K562 (cell line): Measurements from ENCODE around the gene IKBKG. TPM values are rescaled to one million over a fixed set of nuclear protein-coding genes. Genes with fewer than 3 reads are reported as not detected.
"Not testable (repeated sequence)": the region's sequence is repeated elsewhere in the genome, so short reads cannot be mapped to it uniquely, and the experiment has no call there.

Experiments
- ATAC-seq: fragments of 200-7000 bp; cut with Tn5 transposase; 3 replicates; pipeline ENCODE4 v1.9.1; 2020; ENCODE audit warnings: moderate library complexity
- BruUV-seq: library from RNA; stranded (reverse); fragments of 400-500 nt; replicated peaks from 2 replicates; lab custom pipeline; 2021; lab: Mats Ljungman, UMichigan
- CTCF ChIA-PET: fragments of 300-600 bp; formaldehyde crosslinking; extraction: SDS; loops from one replicate; lab custom pipeline; 2021; ENCODE audit warnings: low intra/inter-chr PET ratio; lab: Yijun Ruan, JAX
- POLR2A ChIA-PET: fragments of 300-600, 350-650 bp; sonication (Branson Sonifier 250); formaldehyde crosslinking; extraction: SDS; loops from one replicate; lab custom pipeline; 2021; ENCODE audit warnings: antibody characterized with exemption, inconsistent platforms; lab: Yijun Ruan, JAX
- DNase-seq, 4 experiments: peaks; one replicate each; pipeline versions ENCODE4 v3.0.0 to v3.0.0-alpha.2; 2011 to 2018; ENCODE audit warnings: low spot score in 3 of 4, mixed read lengths in 3 of 4; ENCODE audit errors: extremely low read depth in 1 of 4
- FAIRE-seq: peaks from 2 replicates; lab custom pipeline; 2011; peaks lifted over from hg19 to GRCh38; lab: Jason Lieb, UNC
- H2AFZ ChIP-seq: 2 replicates; pipeline ENCODE4 v1.6.0; 2011; ENCODE audit warnings: low read depth, low read length, control low read depth, inconsistent platforms
- H3K27ac ChIP-seq: fragments of 200-600 bp; 3 replicates; pipeline ENCODE4 v1.8.0; 2011; ENCODE audit warnings: low read depth, mild to moderate bottlenecking, control low read depth, inconsistent platforms, low read length, moderate library complexity, mixed read lengths; ENCODE audit errors: extremely low read depth
- H3K27me3 ChIP-seq, 2 experiments: fragments of 300-600 bp in 1 of 2; 2 replicates in 1 of 2; 3 replicates in 1 of 2; pipeline versions ENCODE4 v1.6.0 to v1.8.0; 2011; ENCODE audit warnings: inconsistent platforms in 2 of 2, low read length in 2 of 2, mild to moderate bottlenecking in 1 of 2, mixed read lengths in 1 of 2, moderate library complexity in 1 of 2; ENCODE audit not compliant: control insufficient read depth in 2 of 2, insufficient read depth in 2 of 2
- H3K36me3 ChIP-seq: fragments of 300-600 bp; 3 replicates; pipeline ENCODE4 v1.8.0; 2011; ENCODE audit warnings: mild to moderate bottlenecking, low read length, inconsistent platforms; ENCODE audit not compliant: control insufficient read depth, insufficient read depth
- H3K4me1 ChIP-seq, 2 experiments: fragments of 200-600 bp in 1 of 2; replicated peaks in 1 of 2; 2 replicates in 1 of 2; 3 replicates in 1 of 2; pipeline versions ENCODE4 v1.5.1 to v1.8.0; 2011; ENCODE audit warnings: inconsistent platforms in 2 of 2, low read length in 2 of 2, mild to moderate bottlenecking in 1 of 2, mixed read lengths in 1 of 2, moderate library complexity in 1 of 2; ENCODE audit not compliant: control insufficient read depth in 2 of 2, insufficient read depth in 2 of 2
- H3K4me2 ChIP-seq: 2 replicates; pipeline ENCODE4 v1.6.1; 2011; ENCODE audit warnings: low read length, control low read depth, inconsistent platforms, mixed read lengths; ENCODE audit not compliant: insufficient read depth
- H3K4me3 ChIP-seq: fragments of 200-600 bp; sonication (generic), shearing (Covaris generic); 2 replicates; pipeline ENCODE4 v1.5.1; 2016; ENCODE audit warnings: control low read depth, inconsistent platforms
- H3K79me2 ChIP-seq: fragments of 200-600 bp; 3 replicates; pipeline ENCODE4 v1.8.0; 2011; ENCODE audit warnings: low read length, inconsistent platforms; ENCODE audit not compliant: control insufficient read depth, insufficient read depth
- H3K9ac ChIP-seq, 2 experiments: 2 replicates each; pipeline versions ENCODE4 v1.6.0 to v1.6.1; 2011; ENCODE audit warnings: low read depth in 2 of 2, low read length in 2 of 2, control low read depth in 1 of 2, inconsistent platforms in 1 of 2, mild to moderate bottlenecking in 1 of 2, mixed read lengths in 1 of 2; ENCODE audit not compliant: insufficient read depth in 1 of 2
- H3K9me1 ChIP-seq: one replicate; pipeline ENCODE4 v1.6.0; 2011; ENCODE audit warnings: inconsistent platforms, mild to moderate bottlenecking, low read length, moderate library complexity; ENCODE audit not compliant: control insufficient read depth, insufficient read depth
- H3K9me3 ChIP-seq: replicated peaks from 2 replicates; pipeline ENCODE4 v1.5.1; 2011; ENCODE audit warnings: low read depth, low read length, inconsistent platforms; ENCODE audit not compliant: control insufficient read depth, insufficient read depth
- H4K20me1 ChIP-seq: replicated peaks from 2 replicates; pipeline ENCODE4 v1.6.1; 2011; ENCODE audit warnings: low read length, inconsistent platforms, mixed read lengths; ENCODE audit not compliant: control insufficient read depth, insufficient read depth
- ARID1B ChIP-seq: fragments of 450-650 bp; IDR thresholded peaks from 2 replicates; pipeline ENCODE4 v1.6.1; 2016; ENCODE audit warnings: antibody characterized with exemption, mild to moderate bottlenecking, inconsistent platforms
- ATF3 ChIP-seq, 2 experiments: fragments of 450-650 bp in 1 of 2; sonication (generic) in 1 of 2; formaldehyde crosslinking in 1 of 2; IDR thresholded peaks in 1 of 2; conservative IDR thresholded peaks in 1 of 2; 2 replicates each; pipeline versions ENCODE4 v1.6.1 to v1.8.1; 2016 to 2023; ENCODE audit warnings: mild to moderate bottlenecking in 2 of 2, moderate library complexity in 2 of 2, inconsistent platforms in 1 of 2, missing genetic modification reagents in 1 of 2
- CBFA2T2 ChIP-seq: fragments of 450-650 bp; conservative IDR thresholded peaks from 2 replicates; pipeline ENCODE4 v1.6.1; 2017; ENCODE audit warnings: mild to moderate bottlenecking
- CBFA2T3 ChIP-seq: fragments of 450-650 bp; IDR thresholded peaks from 2 replicates; pipeline ENCODE4 v1.6.1; 2017
- DACH1 ChIP-seq: fragments of 450-650 bp; IDR thresholded peaks from 2 replicates; pipeline ENCODE4 v1.6.1; 2018; ENCODE audit not compliant: partially characterized antibody
- DPF2 ChIP-seq: fragments of 450-650 bp; IDR thresholded peaks from 2 replicates; pipeline ENCODE4 v1.6.1; 2016
- FOSL1 ChIP-seq: fragments of 200-800 bp; sonication (Bioruptor generic); conservative IDR thresholded peaks from 2 replicates; pipeline ENCODE4 v1.6.1; 2016; ENCODE audit warnings: missing genetic modification characterization, missing compliant biosample characterization
- HMBOX1 ChIP-seq: sonication (generic); IDR thresholded peaks from 2 replicates; pipeline ENCODE4 v1.6.1; 2016
- JUN ChIP-seq, 2 experiments: sonication (generic) in 1 of 2; formaldehyde crosslinking in 1 of 2; IDR thresholded peaks; 2 replicates each; pipeline versions ENCODE4 v1.6.1 to v1.8.0; 2012 to 2022; ENCODE audit warnings: borderline replicate concordance in 2 of 2, mild to moderate bottlenecking in 2 of 2, improper control_type of control experiment in 1 of 2, low read depth in 1 of 2, low read length in 1 of 2, missing genetic modification reagents in 1 of 2
- JUND ChIP-seq, 2 experiments: IDR thresholded peaks; 2 replicates in 1 of 2; 3 replicates in 1 of 2; pipeline ENCODE4 v1.6.1; 2011; ENCODE audit warnings: borderline replicate concordance in 2 of 2, low read depth in 2 of 2, low read length in 2 of 2, improper control_type of control experiment in 1 of 2, missing biosample characterization in 1 of 2, missing genetic modification characterization in 1 of 2, missing genetic modification reagents in 1 of 2
- KDM1A ChIP-seq, 2 experiments: fragments of 450-650 bp; IDR thresholded peaks; 2 replicates each; pipeline ENCODE4 v1.6.1; 2016; ENCODE audit warnings: mild to moderate bottlenecking in 2 of 2
- MAX ChIP-seq: sonication (generic); formaldehyde crosslinking; IDR thresholded peaks from 2 replicates; pipeline ENCODE4 v1.9.0; 2022; ENCODE audit warnings: mild to moderate bottlenecking, missing genetic modification reagents
- NCOR1 ChIP-seq: fragments of 450-650 bp; IDR thresholded peaks from 2 replicates; pipeline ENCODE4 v1.6.1; 2016; ENCODE audit warnings: mild to moderate bottlenecking, moderate library complexity
- NR2C1 ChIP-seq, 2 experiments: fragments of 450-650 bp; IDR thresholded peaks; 2 replicates each; pipeline ENCODE4 v1.6.1; 2017; ENCODE audit warnings: mild to moderate bottlenecking in 2 of 2, antibody characterized with exemption in 1 of 2, inconsistent platforms in 1 of 2, missing compliant biosample characterization in 1 of 2, missing genetic modification characterization in 1 of 2
- RCOR1 ChIP-seq, 2 experiments: IDR thresholded peaks; 2 replicates each; pipeline ENCODE4 v1.6.1; 2012; ENCODE audit warnings: low read depth in 2 of 2, low read length in 2 of 2, borderline replicate concordance in 1 of 2, improper control_type of control experiment in 1 of 2
- SMARCA4 ChIP-seq: fragments of 450-650 bp; IDR thresholded peaks from 2 replicates; pipeline ENCODE4 v1.6.1; 2016
- SMARCE1 ChIP-seq: fragments of 450-650 bp; IDR thresholded peaks from 2 replicates; pipeline ENCODE4 v1.7.1; 2016; ENCODE audit warnings: mild to moderate bottlenecking
- TAF9B ChIP-seq: fragments of 450-650 bp; IDR thresholded peaks from 2 replicates; pipeline ENCODE4 v1.6.1; 2018; ENCODE audit warnings: mild to moderate bottlenecking; ENCODE audit not compliant: partially characterized antibody
- TBP ChIP-seq: optimal IDR thresholded peaks from 2 replicates; pipeline ENCODE3; 2011; ENCODE audit warnings: low read depth, low read length, improper control_type of control experiment
- ZEB2 ChIP-seq: fragments of 450-650 bp; IDR thresholded peaks from 2 replicates; pipeline ENCODE4 v1.6.1; 2016
- WGBS: fragments of 100-300 bp; shearing (Covaris generic); methylation state at CpG from one replicate; pipeline ENCODE4 v1.1.6; 2016; ENCODE audit warnings: low coverage, mixed read lengths; ENCODE audit not compliant: insufficient coverage; ENCODE audit errors: missing lambda C conversion rate; 5-methylcytosine and 5-hydroxymethylcytosine counted together
- in situ Hi-C: fragments of 300-500 bp; cut with MboI; formaldehyde crosslinking; loops from 4 replicates; pipeline ENCODE4 v1.15.0; 2018; ENCODE audit warnings: inconsistent platforms, mixed read lengths
- intact Hi-C: fragments of 100-400 bp; cut with micrococcal nuclease; formaldehyde crosslinking; loops from 2 replicates; pipeline ENCODE4 v1.14.2; 2022
- polyA plus RNA-seq, 8 experiments: library from polyadenylated mRNA; depleted of rRNA in 4 of 8; stranded (reverse) in 5 of 8; unstranded in 3 of 8; fragments of >200 nt; fragmentation: Nextera tagmentation in 2 of 8; fragmentation: Illumina TruSeq in 1 of 8; extraction: Ambion mirVana in 2 of 8; extraction: Trizol in 1 of 8; gene quantifications; 2 replicates each; pipeline versions ENCODE4 v1.2.1 to v1.2.3, GENCODE V29; 2011 to 2014; ENCODE audit warnings: inconsistent platforms in 1 of 8, missing spikeins in 1 of 8
- total RNA-seq, 7 experiments: library from RNA; depleted of rRNA in 6 of 7; stranded (reverse); fragments of >200 nt in 6 of 7; fragmentation: Illumina TruSeq in 2 of 7; extraction: Trizol in 2 of 7; gene quantifications; 2 replicates each; pipeline versions ENCODE4 v1.2.1 to v1.2.3, GENCODE V29; 2011 to 2021; ENCODE audit warnings: low replicate concordance in 1 of 7

IKBKG gene
- total and polyA plus RNA-seq, 9 of the 15 experiments (the other 6 are each of a cell fraction or from before 2014, with no cell fraction given) = 0.68 to 60.0 (median 21.9) TPM

GRCh38 chrX:154501423-154501822 lies 46.0 kb upstream of the IKBKG start:
- CTCF ChIA-PET; H3K4me3 ChIP-seq; H3K9me3 ChIP-seq; H3K27me3 ChIP-seq; H3K9ac ChIP-seq; H4K20me1 ChIP-seq; H3K79me2 ChIP-seq; DNase-seq; H2AFZ ChIP-seq; in situ Hi-C loops; H3K9me1 ChIP-seq; BruUV-seq; intact Hi-C loops; TF ChIP-seq ATF3 (CRISPR knock-in tag; conservative IDR thresholded peaks at IDR 0.05); JUN (CRISPR knock-in tag; IDR thresholded peaks at IDR 0.05; ENCODE audit: borderline replicate concordance): not testable (repeated sequence)
- ATAC-seq (peak; percentile 38; the same call in 2 of the 3 replicates), FAIRE-seq (peak; percentile 78)
- peaks cover 15% of the 10 kb centered on the region; the same call in 2 of the 3 replicates for H3K36me3 ChIP-seq
- 0 out of 2 replicates have a peak overlapping the region, but pooled peaks have one; percentile 18 for H3K4me2 ChIP-seq
- H3K27ac ChIP-seq = peak overlapping the region; percentile 30; the same call in 1 of the 3 replicates
- H3K4me1 ChIP-seq = peaks cover 8 to 17% of the 10 kb centered on the region in 2 experiments; a peak in 4 of 5 replicates
- 24% methylated on average over 7 of the region's 7 CpGs for WGBS
- POLR2A ChIA-PET = interaction anchor here (1.2 to 1.8 kb wide), 3 partner anchors 10 to 15 kb away, joined by 3 to 8 read pairs (median 4); partner anchors contain the start of genes FAM3A and SLC10A3
- TF ChIP-seq ARID1B = 0 out of 2 replicates have a peak, but pooled peaks have one; percentile 49
- TF ChIP-seq TBP = peak; percentile 69
- TF ChIP-seq ATF3 (IDR thresholded peaks at IDR 0.05) = peak; percentile 82
- TF ChIP-seq NCOR1 = peak; percentile 43; the same call in 1 of the 2 replicates
- 0 out of 4 replicates have a peak, but pooled peaks of 1 of the 2 experiments have one; percentile 19 for TF ChIP-seq RCOR1 (IDR thresholded peaks at IDR 0.05; ENCODE audit: borderline replicate concordance in 1 of 2, low read depth in 2 of 2, low read length in 2 of 2)
- peak; percentile 82 for TF ChIP-seq JUND (IDR thresholded peaks at IDR 0.05; ENCODE audit: borderline replicate concordance, low read depth, low read length)
- TF ChIP-seq JUND (tag; IDR thresholded peaks at IDR 0.05; ENCODE audit: borderline replicate concordance, low read depth, low read length) = peak; percentile 71; the same call in 1 of the 3 replicates
- peak; percentile 27; the same call in 1 of the 2 replicates for TF ChIP-seq SMARCA4
- TF ChIP-seq TAF9B = peak; percentile 65
- TF ChIP-seq SMARCE1 = peak; percentile 41; the same call in 1 of the 2 replicates
- TF ChIP-seq JUN (IDR thresholded peaks at IDR 0.05; ENCODE audit: borderline replicate concordance, low read depth, low read length) = peak; percentile 33; the same call in 1 of the 2 replicates
- peak; percentile 31; the same call in 1 of the 2 replicates for TF ChIP-seq CBFA2T2
- peak; percentile 70 for TF ChIP-seq FOSL1 (tag)
- TF ChIP-seq CBFA2T3 = peak; percentile 40
- peak; percentile 65 for TF ChIP-seq DPF2
- peak; percentile 36; the same call in 1 of the 2 replicates for TF ChIP-seq MAX (CRISPR knock-in tag)
- TF ChIP-seq KDM1A (IDR thresholded peaks at IDR 0.05) = peak; percentile 39 to 50; a peak in 2 of 4 replicates
- TF ChIP-seq DACH1 = peak; percentile 47
- TF ChIP-seq HMBOX1 = peak; percentile 57; the same call in 1 of the 2 replicates
- TF ChIP-seq ZEB2 = peak; percentile 23; the same call in 1 of the 2 replicates
- TF ChIP-seq NR2C1 (IDR thresholded peaks at IDR 0.05) = peak; percentile 43; the same call in 1 of the 2 replicates
- peak; percentile 59 for TF ChIP-seq NR2C1 (tag; IDR thresholded peaks at IDR 0.05)
